K562 (cell line): ENCODE measurements around the gene ST6GALNAC6. TPM values are rescaled to one million over a fixed set of nuclear protein-coding genes. Genes with fewer than 3 reads are reported as not detected.

Experiments
- ATAC-seq: fragments of 200-7000 bp; cut with Tn5 transposase; 3 replicates; pipeline ENCODE4 v1.9.1; 2020; ENCODE audit warnings: moderate library complexity
- BruUV-seq: library from RNA; stranded (reverse); fragments of 400-500 nt; replicated peaks from 2 replicates; lab custom pipeline; 2021; lab: Mats Ljungman, UMichigan
- CTCF ChIA-PET: fragments of 300-600 bp; formaldehyde crosslinking; extraction: SDS; loops from one replicate; lab custom pipeline; 2021; ENCODE audit warnings: low intra/inter-chr PET ratio; lab: Yijun Ruan, JAX
- POLR2A ChIA-PET: fragments of 300-600, 350-650 bp; sonication (Branson Sonifier 250); formaldehyde crosslinking; extraction: SDS; loops from one replicate; lab custom pipeline; 2021; ENCODE audit warnings: antibody characterized with exemption, inconsistent platforms; lab: Yijun Ruan, JAX
- DNase-seq, 4 experiments: peaks; one replicate each; pipeline versions ENCODE4 v3.0.0 to v3.0.0-alpha.2; 2011 to 2018; ENCODE audit warnings: low spot score in 3 of 4, mixed read lengths in 3 of 4; ENCODE audit errors: extremely low read depth in 1 of 4
- FAIRE-seq: peaks from 2 replicates; lab custom pipeline; 2011; peaks lifted over from hg19 to GRCh38; lab: Jason Lieb, UNC
- H2AFZ ChIP-seq: 2 replicates; pipeline ENCODE4 v1.6.0; 2011; ENCODE audit warnings: low read depth, low read length, control low read depth, inconsistent platforms
- H3K27ac ChIP-seq: fragments of 200-600 bp; 3 replicates; pipeline ENCODE4 v1.8.0; 2011; ENCODE audit warnings: low read depth, mild to moderate bottlenecking, control low read depth, inconsistent platforms, low read length, moderate library complexity, mixed read lengths; ENCODE audit errors: extremely low read depth
- H3K27me3 ChIP-seq, 2 experiments: fragments of 300-600 bp in 1 of 2; 2 replicates in 1 of 2; 3 replicates in 1 of 2; pipeline versions ENCODE4 v1.6.0 to v1.8.0; 2011; ENCODE audit warnings: inconsistent platforms in 2 of 2, low read length in 2 of 2, mild to moderate bottlenecking in 1 of 2, mixed read lengths in 1 of 2, moderate library complexity in 1 of 2; ENCODE audit not compliant: control insufficient read depth in 2 of 2, insufficient read depth in 2 of 2
- H3K36me3 ChIP-seq: fragments of 300-600 bp; 3 replicates; pipeline ENCODE4 v1.8.0; 2011; ENCODE audit warnings: mild to moderate bottlenecking, low read length, inconsistent platforms; ENCODE audit not compliant: control insufficient read depth, insufficient read depth
- H3K4me1 ChIP-seq, 2 experiments: fragments of 200-600 bp in 1 of 2; replicated peaks in 1 of 2; 2 replicates in 1 of 2; 3 replicates in 1 of 2; pipeline versions ENCODE4 v1.5.1 to v1.8.0; 2011; ENCODE audit warnings: inconsistent platforms in 2 of 2, low read length in 2 of 2, mild to moderate bottlenecking in 1 of 2, mixed read lengths in 1 of 2, moderate library complexity in 1 of 2; ENCODE audit not compliant: control insufficient read depth in 2 of 2, insufficient read depth in 2 of 2
- H3K4me2 ChIP-seq: 2 replicates; pipeline ENCODE4 v1.6.1; 2011; ENCODE audit warnings: low read length, control low read depth, inconsistent platforms, mixed read lengths; ENCODE audit not compliant: insufficient read depth
- H3K4me3 ChIP-seq: fragments of 200-600 bp; sonication (generic), shearing (Covaris generic); 2 replicates; pipeline ENCODE4 v1.5.1; 2016; ENCODE audit warnings: control low read depth, inconsistent platforms
- H3K79me2 ChIP-seq: fragments of 200-600 bp; 3 replicates; pipeline ENCODE4 v1.8.0; 2011; ENCODE audit warnings: low read length, inconsistent platforms; ENCODE audit not compliant: control insufficient read depth, insufficient read depth
- H3K9ac ChIP-seq, 2 experiments: 2 replicates each; pipeline versions ENCODE4 v1.6.0 to v1.6.1; 2011; ENCODE audit warnings: low read depth in 2 of 2, low read length in 2 of 2, control low read depth in 1 of 2, inconsistent platforms in 1 of 2, mild to moderate bottlenecking in 1 of 2, mixed read lengths in 1 of 2; ENCODE audit not compliant: insufficient read depth in 1 of 2
- H3K9me1 ChIP-seq: one replicate; pipeline ENCODE4 v1.6.0; 2011; ENCODE audit warnings: inconsistent platforms, mild to moderate bottlenecking, low read length, moderate library complexity; ENCODE audit not compliant: control insufficient read depth, insufficient read depth
- H3K9me3 ChIP-seq: replicated peaks from 2 replicates; pipeline ENCODE4 v1.5.1; 2011; ENCODE audit warnings: low read depth, low read length, inconsistent platforms; ENCODE audit not compliant: control insufficient read depth, insufficient read depth
- H4K20me1 ChIP-seq: replicated peaks from 2 replicates; pipeline ENCODE4 v1.6.1; 2011; ENCODE audit warnings: low read length, inconsistent platforms, mixed read lengths; ENCODE audit not compliant: control insufficient read depth, insufficient read depth
- POLR2G ChIP-seq: fragments of 200-400 bp; formaldehyde crosslinking; IDR thresholded peaks from 2 replicates; pipeline ENCODE4 v1.6.1; 2017; ENCODE audit warnings: low read depth, mild to moderate bottlenecking, antibody characterized with exemption, low read length, moderate library complexity
- TCF7 ChIP-seq: sonication (generic); IDR thresholded peaks from 2 replicates; pipeline ENCODE4 v1.6.1; 2016; ENCODE audit warnings: antibody characterized with exemption, borderline replicate concordance
- TRIM28 ChIP-seq: fragments of 450-650 bp; IDR thresholded peaks from 2 replicates; pipeline ENCODE4 v1.6.1; 2017
- ZNF263 ChIP-seq: sonication (generic); formaldehyde crosslinking; IDR thresholded peaks from 2 replicates; pipeline ENCODE4 v1.8.0; 2022; ENCODE audit warnings: mild to moderate bottlenecking, missing genetic modification reagents, borderline replicate concordance
- WGBS: fragments of 100-300 bp; shearing (Covaris generic); methylation state at CpG from one replicate; pipeline ENCODE4 v1.1.6; 2016; ENCODE audit warnings: low coverage, mixed read lengths; ENCODE audit not compliant: insufficient coverage; ENCODE audit errors: missing lambda C conversion rate; 5-methylcytosine and 5-hydroxymethylcytosine counted together
- in situ Hi-C: fragments of 300-500 bp; cut with MboI; formaldehyde crosslinking; loops from 4 replicates; pipeline ENCODE4 v1.15.0; 2018; ENCODE audit warnings: inconsistent platforms, mixed read lengths
- intact Hi-C: fragments of 100-400 bp; cut with micrococcal nuclease; formaldehyde crosslinking; loops from 2 replicates; pipeline ENCODE4 v1.14.2; 2022
- polyA plus RNA-seq, 8 experiments: library from polyadenylated mRNA; depleted of rRNA in 4 of 8; stranded (reverse) in 5 of 8; unstranded in 3 of 8; fragments of >200 nt; fragmentation: Nextera tagmentation in 2 of 8; fragmentation: Illumina TruSeq in 1 of 8; extraction: Ambion mirVana in 2 of 8; extraction: Trizol in 1 of 8; gene quantifications; 2 replicates each; pipeline versions ENCODE4 v1.2.1 to v1.2.3, GENCODE V29; 2011 to 2014; ENCODE audit warnings: inconsistent platforms in 1 of 8, missing spikeins in 1 of 8
- total RNA-seq, 7 experiments: library from RNA; depleted of rRNA in 6 of 7; stranded (reverse); fragments of >200 nt in 6 of 7; fragmentation: Illumina TruSeq in 2 of 7; extraction: Trizol in 2 of 7; gene quantifications; 2 replicates each; pipeline versions ENCODE4 v1.2.1 to v1.2.3, GENCODE V29; 2011 to 2021; ENCODE audit warnings: low replicate concordance in 1 of 7

ST6GALNAC6 gene
- total and polyA plus RNA-seq, 9 of the 15 experiments (the other 6 are each of a cell fraction or from before 2014, with no cell fraction given): 0.13 to 23.0 (median 14.5) TPM

- no peak for TF ChIP-seq TCF7
Measured at GRCh38 chr9:127937056-127937387, 37.6 kb upstream of the ST6GALNAC6 start (continued).

- peaks cover 45% of the 10 kb centered on the region for H3K79me2 ChIP-seq
- peaks cover 3% of the 10 kb centered on the region for H3K9me1 ChIP-seq
- H3K27me3 ChIP-seq: no peaks in the 10 kb centered on the region
- no peak for FAIRE-seq
- peak overlapping the region; percentile 88 for H3K27ac ChIP-seq
- ChIA-PET CTCF (no interaction called here), POLR2A (interaction anchor here (1.0 to 1.6 kb wide), 2 partner anchors 24 to 158 kb away, joined by 4 to 6 read pairs; no protein-coding TSS in a partner anchor)
- DNase-seq: no peak
- peak overlapping the region; percentile 97 for H3K4me2 ChIP-seq
- no peaks in the 10 kb centered on the region for H3K9me3 ChIP-seq
- ATAC-seq: no peak
- H3K9ac ChIP-seq: peak overlapping the region; percentile 89 to 96
- H4K20me1 ChIP-seq: peaks cover 18% of the 10 kb centered on the region; the same call in 1 of the 2 replicates
- no peak overlapping the region for H2AFZ ChIP-seq
- H3K4me1 ChIP-seq: peaks cover 62 to 82% of the 10 kb centered on the region in 2 experiments
- in situ Hi-C loops: loop anchor here (5.0 kb wide), 2 partner anchors 96 to 181 kb away; no protein-coding TSS in a partner anchor
- intact Hi-C loops: no loop called here
- peak overlapping the region; percentile 70 for H3K4me3 ChIP-seq
- TF ChIP-seq ZNF263 (no peak), POLR2G (0 out of 2 replicates have a peak, but pooled peaks have one; percentile 16), TRIM28 (no peak)
- BruUV-seq: no TSS peak
- peaks cover 27% of the 10 kb centered on the region; the same call in 2 of the 3 replicates for H3K36me3 ChIP-seq
- WGBS: 20% methylated on average over 14 of the region's 14 CpGs
Measured at GRCh38 chr9:127936347-127936852, 37.0 kb upstream of the ST6GALNAC6 start.
